Midbrain (tissue), 1 donor: Measurements from ENCODE around the gene ITGB4.
"Not testable (repeated sequence)": the region's sequence is repeated elsewhere in the genome, so short reads cannot be mapped to it uniquely, and the experiment has no call there.

ENCODE experiments used
- DNase-seq: peaks from one replicate; lab custom pipeline; 2025; lab: John Stamatoyannopoulos, UW

Gene ITGB4

GRCh38 chr17:75753514-75754377 lies 32.5 kb downstream of the ITGB4 start:
- peak; percentile 61 for DNase-seq

GRCh38 chr17:75754378-75755204 lies 33.3 kb downstream of the ITGB4 start:
- DNase-seq = no peak

GRCh38 chr17:75755205-75755901 lies 34.1 kb downstream of the ITGB4 start:
- no peak for DNase-seq

DNA sequence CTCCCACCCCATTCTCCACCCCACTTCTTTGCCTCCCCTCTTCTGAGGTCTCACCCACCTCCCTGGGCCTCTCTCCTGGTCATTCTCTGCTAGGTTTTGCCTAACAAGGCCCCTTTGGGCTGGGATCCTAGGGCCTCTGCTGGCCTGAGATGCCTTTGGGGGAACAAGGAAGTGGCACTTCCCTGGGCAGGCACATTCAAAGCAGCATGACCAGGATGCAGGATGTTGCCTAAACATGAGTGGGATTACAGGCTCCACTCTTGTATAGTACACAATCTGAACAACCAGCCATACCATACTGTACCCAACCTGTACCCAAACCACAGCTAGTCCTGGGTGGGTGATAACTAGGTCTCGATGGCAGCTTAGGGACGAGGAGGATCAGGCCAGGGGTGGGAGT lies 34.7 kb downstream of the ITGB4 start:
- no peak for DNase-seq

DNA sequence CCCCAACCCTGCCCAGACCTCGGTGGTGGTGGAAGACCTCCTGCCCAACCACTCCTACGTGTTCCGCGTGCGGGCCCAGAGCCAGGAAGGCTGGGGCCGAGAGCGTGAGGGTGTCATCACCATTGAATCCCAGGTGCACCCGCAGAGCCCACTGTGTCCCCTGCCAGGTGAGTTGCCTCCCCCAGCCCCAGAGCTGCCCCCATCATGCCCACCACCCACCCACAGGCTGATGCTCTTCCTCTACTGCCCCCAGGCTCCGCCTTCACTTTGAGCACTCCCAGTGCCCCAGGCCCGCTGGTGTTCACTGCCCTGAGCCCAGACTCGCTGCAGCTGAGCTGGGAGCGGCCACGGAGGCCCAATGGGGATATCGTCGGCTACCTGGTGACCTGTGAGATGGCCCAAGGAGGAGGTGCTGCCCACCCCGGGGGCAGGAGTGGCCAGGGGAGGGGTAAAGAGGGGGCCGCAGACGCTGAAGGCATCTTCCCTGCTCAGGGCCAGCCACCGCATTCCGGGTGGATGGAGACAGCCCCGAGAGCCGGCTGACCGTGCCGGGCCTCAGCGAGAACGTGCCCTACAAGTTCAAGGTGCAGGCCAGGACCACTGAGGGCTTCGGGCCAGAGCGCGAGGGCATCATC lies 35.3 kb downstream of the ITGB4 start:
- DNase-seq = no peak

DNA sequence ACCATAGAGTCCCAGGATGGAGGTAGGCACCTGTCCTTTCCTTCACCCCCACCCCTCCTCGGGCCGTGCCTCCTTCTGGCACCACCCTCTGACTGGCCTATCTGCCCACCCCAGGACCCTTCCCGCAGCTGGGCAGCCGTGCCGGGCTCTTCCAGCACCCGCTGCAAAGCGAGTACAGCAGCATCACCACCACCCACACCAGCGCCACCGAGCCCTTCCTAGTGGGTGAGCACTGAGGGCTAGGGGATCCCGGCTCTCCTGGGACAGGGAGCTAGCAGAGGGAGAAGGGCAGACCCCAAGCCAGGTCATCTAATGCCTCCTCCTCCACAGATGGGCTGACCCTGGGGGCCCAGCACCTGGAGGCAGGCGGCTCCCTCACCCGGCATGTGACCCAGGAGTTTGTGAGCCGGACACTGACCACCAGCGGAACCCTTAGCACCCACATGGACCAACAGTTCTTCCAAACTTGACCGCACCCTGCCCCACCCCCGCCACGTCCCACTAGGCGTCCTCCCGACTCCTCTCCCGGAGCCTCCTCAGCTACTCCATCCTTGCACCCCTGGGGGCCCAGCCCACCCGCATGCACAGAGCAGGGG lies 35.9 kb downstream of the ITGB4 start:
- no peak for DNase-seq

GRCh38 chr17:75758131-75758905 lies 37.1 kb downstream of the ITGB4 start:
- no peak for DNase-seq

GRCh38 chr17:75759457-75759856 lies 38.2 kb downstream of the ITGB4 start:
- no peak for DNase-seq

DNA sequence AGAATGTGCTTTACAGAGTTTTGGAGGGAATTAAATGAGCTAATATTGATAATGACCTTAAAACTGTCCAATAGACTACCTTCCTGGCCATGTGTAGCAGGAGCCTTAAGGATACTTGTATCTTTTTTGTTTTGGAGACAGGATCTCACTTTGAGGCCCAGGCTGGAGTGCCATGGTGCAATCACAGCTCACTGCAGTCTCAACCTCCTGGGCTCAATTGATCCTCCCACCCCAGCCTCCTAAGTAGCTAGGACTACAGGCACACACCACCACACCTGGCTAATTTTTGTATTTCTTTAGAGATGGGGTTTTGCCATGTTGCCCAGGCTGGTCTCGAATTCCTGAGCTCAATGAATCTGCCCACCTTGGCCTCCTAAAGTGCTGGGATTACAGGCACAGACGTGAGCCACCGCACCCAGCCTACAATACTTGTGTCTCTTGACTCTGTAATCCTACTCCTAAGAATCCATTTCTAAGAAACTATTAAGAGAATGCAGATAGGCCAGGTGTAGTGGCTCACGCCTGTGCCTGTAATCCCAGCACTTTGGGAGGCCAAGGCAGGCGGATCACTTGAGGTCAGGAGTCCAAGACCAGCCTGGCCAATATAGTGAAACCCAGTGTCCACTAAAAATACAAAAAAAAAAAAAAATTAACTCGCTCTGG lies 38.9 kb downstream of the ITGB4 start:
- not testable (repeated sequence) for DNase-seq

DNA sequence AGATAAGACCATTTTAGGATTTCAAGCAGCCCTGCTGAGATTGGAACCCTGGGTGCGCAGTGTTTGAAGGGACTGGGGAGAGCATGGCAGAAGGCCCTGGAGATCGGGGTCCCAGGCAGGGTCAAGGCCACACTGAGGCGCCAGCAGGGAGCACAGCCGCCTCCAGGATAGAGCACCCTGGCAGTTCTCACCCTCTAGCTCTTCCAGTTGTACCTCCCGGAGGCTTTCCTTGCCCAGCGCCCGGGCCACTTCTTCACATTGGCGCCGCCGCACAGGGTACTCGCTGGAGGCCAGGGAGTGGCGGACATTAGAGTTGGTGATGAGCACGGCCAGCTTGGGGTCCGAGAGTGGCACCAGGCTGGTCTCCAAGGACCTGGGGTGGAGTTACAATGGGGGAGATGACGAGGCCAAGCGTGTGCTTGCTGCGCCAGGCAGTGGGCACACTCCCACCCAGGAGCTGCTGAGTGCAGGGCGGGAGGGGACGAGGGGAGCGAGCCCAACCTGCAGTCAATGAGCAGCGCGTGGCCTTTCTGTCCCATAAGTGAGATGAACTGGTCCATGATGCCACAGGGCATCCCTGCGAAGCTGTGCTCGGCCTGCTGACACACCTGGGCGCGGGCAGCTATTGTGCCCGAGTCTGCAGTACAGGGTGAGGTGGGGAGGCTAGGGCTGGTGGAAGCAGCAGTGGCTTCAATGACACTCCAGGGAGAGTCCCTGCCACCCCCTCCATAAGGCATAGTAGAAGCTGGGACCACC lies 41.4 kb downstream of the ITGB4 start:
- no peak for DNase-seq

GRCh38 chr17:75763269-75763607 lies 42.0 kb downstream of the ITGB4 start:
- DNase-seq = no peak

DNA sequence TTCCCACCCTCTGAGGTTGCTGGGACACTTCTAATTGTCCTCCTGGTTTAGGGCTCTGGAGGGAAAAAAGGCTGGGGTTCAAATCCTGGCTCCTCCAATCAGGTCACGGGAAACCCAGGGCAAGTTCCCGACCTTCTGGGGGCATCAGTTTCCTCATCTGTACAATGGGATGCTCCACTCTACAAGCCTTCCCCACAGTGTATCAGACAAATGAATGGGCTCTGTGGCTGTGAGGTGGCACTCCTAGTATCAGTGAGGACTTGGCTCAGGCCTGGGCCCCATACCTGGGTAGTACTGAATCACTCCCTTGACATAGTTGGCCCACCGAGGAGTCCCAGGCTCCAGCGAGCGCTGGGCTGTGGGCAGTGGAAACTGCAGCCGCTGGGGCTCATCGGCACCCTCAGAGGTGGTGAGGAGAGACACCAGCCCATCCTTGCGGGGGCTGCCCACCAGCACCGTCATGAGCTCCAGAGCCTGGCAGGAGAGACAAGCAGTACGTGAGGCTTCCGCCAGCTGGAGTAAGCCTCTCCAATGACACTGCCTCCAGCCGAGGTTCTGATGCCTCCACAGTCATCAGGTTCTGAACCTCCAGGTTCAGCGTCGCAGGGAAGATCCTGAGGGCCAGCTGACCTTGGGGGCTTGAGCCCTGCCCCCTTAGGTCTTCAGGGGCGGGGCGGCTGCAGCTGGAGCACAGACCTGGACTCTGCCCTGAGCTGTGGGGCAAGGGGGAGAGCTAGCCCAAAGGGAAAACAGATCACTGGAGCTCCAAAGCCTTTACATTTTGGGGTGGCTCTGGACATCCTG lies 42.6 kb downstream of the ITGB4 start:
- no peak for DNase-seq

DNA sequence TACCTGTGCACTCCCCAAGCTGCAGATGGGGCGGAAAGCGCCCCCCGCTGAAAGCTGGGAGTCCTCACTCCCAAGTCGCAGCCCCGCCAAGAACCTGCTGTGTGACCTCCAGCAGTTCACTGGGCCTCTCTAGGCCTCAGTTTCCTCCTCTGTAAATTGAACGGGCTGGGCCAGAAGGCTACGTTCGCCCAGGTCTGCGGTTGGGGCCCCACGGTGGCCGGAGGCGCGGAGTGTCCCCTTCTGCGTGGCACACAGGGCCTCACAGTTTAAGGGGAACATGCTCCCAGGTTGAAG lies 43.1 kb downstream of the ITGB4 start:
- no peak for DNase-seq

DNA sequence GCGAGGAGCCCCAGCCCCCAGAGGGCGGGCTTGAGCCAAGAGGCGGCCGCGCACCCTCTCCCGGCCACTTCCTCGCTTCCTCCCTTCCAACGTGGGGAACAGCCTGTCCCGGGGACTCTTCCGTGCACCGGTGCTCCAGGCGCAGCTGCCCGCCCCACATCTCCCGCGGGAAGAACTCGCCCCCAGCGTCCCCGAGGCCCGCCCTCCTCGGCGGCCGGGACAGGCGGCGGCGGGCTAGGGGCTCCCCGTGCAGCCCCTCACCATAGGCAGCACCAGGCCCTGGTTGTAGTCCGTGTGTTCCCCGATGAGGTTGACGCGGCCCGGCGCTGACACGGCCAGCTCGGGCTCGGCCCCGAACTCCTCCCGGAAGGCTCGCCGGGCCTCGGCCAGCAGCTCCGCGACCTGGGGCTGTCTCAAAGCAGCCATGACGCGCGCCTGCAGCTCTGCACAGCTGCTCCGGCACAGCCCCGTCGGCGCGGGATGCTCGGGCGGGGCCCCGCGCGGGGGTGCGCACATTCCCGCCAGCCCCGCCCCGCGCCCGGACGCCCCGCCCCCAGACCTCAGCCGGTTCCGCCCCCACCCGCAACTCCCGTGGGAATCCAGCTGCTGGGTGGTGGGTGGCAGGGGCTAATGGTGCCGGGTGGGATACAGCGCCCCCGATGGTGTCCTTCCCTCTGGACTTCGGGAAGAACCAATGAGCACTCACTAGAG lies 43.6 kb downstream of the ITGB4 start, which contains the start of gene GALK1:
TSS of gene GALK1 (minus strand) at position 482 of the 711 bp plus-strand sequence. CDS start at position 426, 56 bp downstream.
- DNase-seq = peak; percentile 65

GRCh38 chr17:75765981-75766380 lies 44.7 kb downstream of the ITGB4 start:
- DNase-seq = no peak

DNA sequence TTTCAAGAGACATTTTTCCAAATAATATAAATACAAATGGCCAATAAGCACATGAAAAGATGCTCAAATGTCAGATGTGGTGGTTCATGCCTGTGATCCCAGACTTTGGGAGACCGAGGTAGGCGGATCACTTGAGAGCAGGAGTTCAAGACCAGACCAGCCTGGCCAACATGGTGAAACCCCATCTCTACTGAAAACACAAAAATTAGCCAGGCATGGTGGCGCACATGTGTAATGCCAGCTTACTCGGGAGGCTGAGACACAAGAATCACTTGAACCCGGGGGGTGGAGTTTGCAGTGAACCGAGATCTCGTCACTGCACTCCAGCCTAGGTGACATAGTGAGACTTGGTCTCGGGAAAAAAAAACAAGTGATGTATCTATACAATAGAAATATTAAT lies 46.6 kb downstream of the ITGB4 start:
- no peak for DNase-seq

DNA sequence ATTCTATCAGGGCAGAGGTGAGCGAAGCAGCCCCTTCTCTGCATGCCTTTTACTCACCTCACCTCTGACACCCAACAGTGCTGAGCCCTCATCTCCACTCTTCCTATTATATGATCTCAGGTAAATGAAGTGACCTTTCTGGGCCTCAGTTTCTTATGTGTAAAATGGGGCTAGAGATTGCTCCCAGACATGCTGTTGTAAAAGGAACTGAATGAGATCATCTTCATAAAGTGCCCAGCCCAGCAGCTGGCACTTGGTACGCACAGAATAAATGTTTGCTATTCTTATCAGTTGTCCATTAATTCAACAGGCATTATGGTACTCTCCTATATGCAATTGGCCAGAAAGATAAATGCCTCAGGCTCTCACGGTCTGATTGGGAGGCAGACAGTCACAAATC lies 48.3 kb downstream of the ITGB4 start:
- DNase-seq = no peak
